ENCODE data around the gene USF1. TPM values are rescaled to one million over a fixed set of nuclear protein-coding genes. Genes with fewer than 3 reads are reported as not detected.

The USF1 gene
- total and polyA plus RNA-seq, 2 experiments from 2014 or later: 11.9 to 85.1 TPM

DNA sequence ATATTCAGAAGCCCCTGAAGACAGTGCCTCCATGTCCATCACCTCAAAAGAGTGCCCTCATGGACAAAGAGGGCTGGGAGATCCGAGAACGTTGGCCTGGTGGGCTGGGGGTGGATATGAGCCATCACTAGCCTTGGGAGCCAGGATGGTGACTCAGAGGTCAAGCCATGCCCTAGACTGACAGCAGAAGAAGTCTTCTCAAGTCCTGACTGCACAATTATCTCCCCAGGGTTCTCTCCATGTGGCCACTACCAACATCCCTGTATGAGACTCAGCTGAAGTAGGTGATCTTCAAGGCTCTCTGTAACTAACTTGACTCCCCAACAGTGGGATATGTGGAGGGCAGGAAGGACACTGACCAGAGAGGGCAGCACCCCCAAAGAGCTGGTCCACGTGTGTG is 7.1 kb upstream of the USF1 start:
- 91% methylated on average over 3 of the region's 3 CpGs for WGBS (ENCODE audit: low lambda C conversion rate, missing lambda C conversion rate)
- Histone ChIP-seq H4K20me1 (ENCODE audit: insufficient read depth, poor library complexity, severe bottlenecking) (no peaks in the 10 kb centered on the region), H3K4me1 (ENCODE audit: insufficient read depth) (no peaks in the 10 kb centered on the region), H3K9me2 (replicated peaks; ENCODE audit: insufficient read depth) (no peaks in the 10 kb centered on the region), H3K4me2 (no peak overlapping the region), H3K27ac (no peak overlapping the region), H2AFZ (no peak overlapping the region), H3K4me3 (no peak overlapping the region), H3K9me3 (ENCODE audit: low read depth) (no peaks in the 10 kb centered on the region), H3K79me2 (no peaks in the 10 kb centered on the region), H3K36me3 (replicated peaks; ENCODE audit: insufficient read depth, low read depth) (no peaks in the 10 kb centered on the region), H3K27me3 (no peaks in the 10 kb centered on the region)
- DNase-seq (ENCODE audit: low spot score): no peak
- TF ChIP-seq, protein P1, sequence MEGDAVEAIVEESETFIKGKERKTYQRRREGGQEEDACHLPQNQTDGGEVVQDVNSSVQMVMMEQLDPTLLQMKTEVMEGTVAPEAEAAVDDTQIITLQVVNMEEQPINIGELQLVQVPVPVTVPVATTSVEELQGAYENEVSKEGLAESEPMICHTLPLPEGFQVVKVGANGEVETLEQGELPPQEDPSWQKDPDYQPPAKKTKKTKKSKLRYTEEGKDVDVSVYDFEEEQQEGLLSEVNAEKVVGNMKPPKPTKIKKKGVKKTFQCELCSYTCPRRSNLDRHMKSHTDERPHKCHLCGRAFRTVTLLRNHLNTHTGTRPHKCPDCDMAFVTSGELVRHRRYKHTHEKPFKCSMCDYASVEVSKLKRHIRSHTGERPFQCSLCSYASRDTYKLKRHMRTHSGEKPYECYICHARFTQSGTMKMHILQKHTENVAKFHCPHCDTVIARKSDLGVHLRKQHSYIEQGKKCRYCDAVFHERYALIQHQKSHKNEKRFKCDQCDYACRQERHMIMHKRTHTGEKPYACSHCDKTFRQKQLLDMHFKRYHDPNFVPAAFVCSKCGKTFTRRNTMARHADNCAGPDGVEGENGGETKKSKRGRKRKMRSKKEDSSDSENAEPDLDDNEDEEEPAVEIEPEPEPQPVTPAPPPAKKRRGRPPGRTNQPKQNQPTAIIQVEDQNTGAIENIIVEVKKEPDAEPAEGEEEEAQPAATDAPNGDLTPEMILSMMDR (IDR thresholded peaks at IDR 0.05; ENCODE audit: poor library complexity): no peak
- TF ChIP-seq EZH2 (IDR thresholded peaks at IDR 0.05; ENCODE audit: borderline replicate concordance) (no peak), EZH2phosphoT487 (IDR thresholded peaks at IDR 0.05; ENCODE audit: low read depth, severe bottlenecking, unreplicated experiment) (no peak)

DNA sequence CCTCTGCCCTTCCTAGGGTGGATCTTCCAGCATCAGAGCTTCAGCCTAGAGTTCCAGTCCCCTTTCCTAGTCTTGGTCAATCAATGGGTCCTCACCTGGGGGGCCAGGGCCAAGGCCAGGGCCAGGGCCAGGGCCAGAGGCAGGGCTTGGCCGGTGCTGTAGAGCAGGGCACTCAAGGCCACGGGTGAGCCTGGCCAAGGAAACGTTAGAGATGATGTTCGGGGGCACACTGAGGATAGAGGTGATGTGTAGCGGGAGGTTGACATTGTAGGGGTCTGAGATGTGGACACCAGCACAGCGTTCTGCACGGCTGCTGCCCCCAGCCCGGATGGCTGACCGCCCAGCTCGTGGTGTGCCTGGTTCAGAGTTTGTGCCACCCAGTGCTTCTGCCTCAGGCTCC is 5.4 kb upstream of the USF1 start:
- no peaks in the 10 kb centered on the region for H3K79me2 ChIP-seq
- peaks cover 4% of the 10 kb centered on the region for H3K4me1 ChIP-seq (ENCODE audit: insufficient read depth)
- no peaks in the 10 kb centered on the region for H3K27me3 ChIP-seq
- no peaks in the 10 kb centered on the region for H3K36me3 ChIP-seq (replicated peaks; ENCODE audit: insufficient read depth, low read depth)
- 93% methylated on average over 10 of the region's 10 CpGs for WGBS (ENCODE audit: low lambda C conversion rate, missing lambda C conversion rate)
- no peak overlapping the region for H3K27ac ChIP-seq
- no peak overlapping the region for H3K4me3 ChIP-seq
- no peak for DNase-seq (ENCODE audit: low spot score)
- H3K4me2 ChIP-seq: no peak overlapping the region
- no peaks in the 10 kb centered on the region for H4K20me1 ChIP-seq (ENCODE audit: insufficient read depth, poor library complexity, severe bottlenecking)
- peaks cover 7% of the 10 kb centered on the region for H3K9me3 ChIP-seq (ENCODE audit: low read depth)
- no peaks in the 10 kb centered on the region for H3K9me2 ChIP-seq (replicated peaks; ENCODE audit: insufficient read depth)
- H2AFZ ChIP-seq: no peak overlapping the region
- TF ChIP-seq, protein P1 (IDR thresholded peaks at IDR 0.05; ENCODE audit: poor library complexity): no peak
- TF ChIP-seq EZH2 (IDR thresholded peaks at IDR 0.05; ENCODE audit: borderline replicate concordance) (no peak), EZH2phosphoT487 (IDR thresholded peaks at IDR 0.05; ENCODE audit: low read depth, severe bottlenecking, unreplicated experiment) (no peak)

DNA sequence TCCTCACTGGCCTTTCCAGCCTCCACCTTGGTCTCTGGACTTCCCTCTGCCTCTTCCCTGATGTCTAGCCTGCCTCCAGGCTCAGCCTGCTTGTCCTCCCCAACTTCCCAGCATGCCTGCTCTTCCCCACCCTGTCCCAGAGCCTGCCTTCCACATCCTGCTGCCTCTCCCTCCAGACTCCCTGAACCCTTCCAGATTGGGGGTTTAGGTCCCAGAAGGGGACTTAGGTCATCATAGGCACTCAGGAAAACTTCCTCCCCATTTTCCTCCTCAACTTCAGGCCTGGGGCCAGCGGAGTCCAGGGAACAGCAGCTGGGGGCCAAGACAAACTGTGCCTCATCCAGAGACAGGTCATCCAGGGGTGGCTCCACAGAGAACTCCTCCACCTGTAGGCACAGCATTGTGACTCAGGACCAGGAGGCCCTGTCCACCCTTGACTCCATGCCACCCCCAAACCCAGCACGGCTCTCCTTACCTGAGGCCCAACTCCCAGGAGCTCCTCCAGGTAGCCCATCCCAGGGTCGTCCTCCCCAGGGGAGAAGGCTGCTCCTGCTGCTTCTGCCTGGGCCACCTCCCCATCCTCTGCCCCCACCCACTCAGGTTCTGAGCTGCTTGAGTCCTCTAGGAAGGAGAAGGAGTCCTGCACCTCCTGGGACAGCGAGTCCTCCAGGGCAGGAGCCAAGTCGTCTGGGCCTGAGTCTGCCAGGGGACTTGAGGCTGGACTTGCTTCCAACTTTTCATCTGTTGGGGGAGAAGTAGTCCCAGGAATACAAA is 3.4 kb upstream of the USF1 start:
- H3K9me3 ChIP-seq (ENCODE audit: low read depth): peaks cover 7% of the 10 kb centered on the region
- WGBS (ENCODE audit: low lambda C conversion rate, missing lambda C conversion rate): 97% methylated on average over 5 of the region's 5 CpGs
- TF ChIP-seq, protein P1 (IDR thresholded peaks at IDR 0.05; ENCODE audit: poor library complexity): no peak
- no peak for TF ChIP-seq EZH2 (IDR thresholded peaks at IDR 0.05; ENCODE audit: borderline replicate concordance)
- TF ChIP-seq EZH2phosphoT487 (IDR thresholded peaks at IDR 0.05; ENCODE audit: low read depth, severe bottlenecking, unreplicated experiment): no peak
- no peak overlapping the region for H3K4me3 ChIP-seq
- DNase-seq (ENCODE audit: low spot score): no peak
- H3K9me2 ChIP-seq (replicated peaks; ENCODE audit: insufficient read depth): no peaks in the 10 kb centered on the region
- H3K4me1 ChIP-seq (ENCODE audit: insufficient read depth): peaks cover 7% of the 10 kb centered on the region
- no peaks in the 10 kb centered on the region for H3K36me3 ChIP-seq (replicated peaks; ENCODE audit: insufficient read depth, low read depth)
- no peak overlapping the region for H3K27ac ChIP-seq
- no peak overlapping the region for H3K4me2 ChIP-seq
- no peaks in the 10 kb centered on the region for H4K20me1 ChIP-seq (ENCODE audit: insufficient read depth, poor library complexity, severe bottlenecking)
- no peak overlapping the region for H2AFZ ChIP-seq
- H3K79me2 ChIP-seq: peaks cover 7% of the 10 kb centered on the region
- H3K27me3 ChIP-seq: no peaks in the 10 kb centered on the region

Measured in hepatocyte (in vitro differentiated cells).